ENCODE data around the gene VPS11. TPM values are rescaled to one million over a fixed set of nuclear protein-coding genes. Genes with fewer than 3 reads are reported as not detected.
"Not testable (repeated sequence)": the region's sequence is repeated elsewhere in the genome, so short reads cannot be mapped to it uniquely, and the experiment has no call there.

The VPS11 gene
- total RNA-seq, 4 donors from 2014 or later: 16.5 to 25.9 (median 20.3) TPM

- intact Hi-C loops (cut with DNase I; ENCODE audit: low total_unique reads): loop anchor here (1.0 to 2.0 kb wide), 5 partner anchors 10 to 64 kb away; partner anchors contain the start of genes HINFP and VPS11
- in situ Hi-C loops (cut with MboI; ENCODE audit: low sequenced_read_pairs in 4 of 4): no loop called here
- DNase-seq (peak; percentile 97), ATAC-seq (peak; percentile 92 to 93)
- H3K27me3 ChIP-seq: no peaks in the 10 kb centered on the region
- TF ChIP-seq POLR2A (IDR thresholded peaks at IDR 0.05) (peak; percentile 94 to 95), CTCF (IDR thresholded peaks at IDR 0.05 in 4 of 5, conservative IDR thresholded peaks at IDR 0.05 in 1 of 5) (peak in 2 of 5 experiments; percentile 19 to 36)
- no peaks in the 10 kb centered on the region for H3K9me3 ChIP-seq
- H3K4me1 ChIP-seq: peaks cover 13 to 16% of the 10 kb centered on the region in 2 donors
- peak within 1 kb of the TSS; percentile 73 to 92 (median 80) for H3K4me3 ChIP-seq
- peak within 1 kb of the TSS; percentile 83 to 95 (median 88) for H3K27ac ChIP-seq
- peaks cover 0 to 32% of the 10 kb centered on the region in 2 donors for H3K36me3 ChIP-seq
Measured at GRCh38 chr11:119057000-119057769, 10.4 kb upstream of the VPS11 start, which contains the start of gene HYOU1. Gene HYOU1 (minus strand): TSS chr11:119057205. CDS start chr11:119056160, 1,045 bp downstream.

GRCh38 chr11:119059128-119059527 lies 8.5 kb upstream of the VPS11 start:
- ATAC-seq; intact Hi-C loops (cut with DNase I; ENCODE audit: low total_unique reads); in situ Hi-C loops (cut with MboI; ENCODE audit: low sequenced_read_pairs in 4 of 4): not testable (repeated sequence)

GRCh38 chr11:119061256-119061655 lies 6.4 kb upstream of the VPS11 start:
- H3K27ac ChIP-seq: no peak overlapping the region
- TF ChIP-seq POLR2A (IDR thresholded peaks at IDR 0.05) (no peak), CTCF (IDR thresholded peaks at IDR 0.05 in 4 of 5, conservative IDR thresholded peaks at IDR 0.05 in 1 of 5) (no peak)
- in situ Hi-C loops (cut with MboI; ENCODE audit: low sequenced_read_pairs in 4 of 4) (no loop called here), intact Hi-C loops (cut with DNase I; ENCODE audit: low total_unique reads) (loop anchor here (10.0 kb wide), 1 partner anchor 144 kb away; the partner anchor contains the start of gene CBL)
- no peak for DNase-seq
- no peaks in the 10 kb centered on the region for H3K27me3 ChIP-seq
- H3K9me3 ChIP-seq: no peaks in the 10 kb centered on the region
- H3K36me3 ChIP-seq: peaks cover 0 to 5% of the 10 kb centered on the region in 2 donors
- peaks cover 12 to 20% of the 10 kb centered on the region in 2 donors for H3K4me1 ChIP-seq
- no peak for ATAC-seq
- H3K4me3 ChIP-seq: no peak overlapping the region

More at GRCh38 chr11:119059128-119059527, 8.5 kb upstream of the VPS11 start:
- Histone ChIP-seq H3K4me1 (peaks cover 13 to 24% of the 10 kb centered on the region in 2 donors), H3K36me3 (peaks cover 0 to 13% of the 10 kb centered on the region in 2 donors)
- not testable (repeated sequence) for DNase-seq, H3K4me3 ChIP-seq, H3K27ac ChIP-seq, H3K27me3 ChIP-seq, H3K9me3 ChIP-seq

DNA sequence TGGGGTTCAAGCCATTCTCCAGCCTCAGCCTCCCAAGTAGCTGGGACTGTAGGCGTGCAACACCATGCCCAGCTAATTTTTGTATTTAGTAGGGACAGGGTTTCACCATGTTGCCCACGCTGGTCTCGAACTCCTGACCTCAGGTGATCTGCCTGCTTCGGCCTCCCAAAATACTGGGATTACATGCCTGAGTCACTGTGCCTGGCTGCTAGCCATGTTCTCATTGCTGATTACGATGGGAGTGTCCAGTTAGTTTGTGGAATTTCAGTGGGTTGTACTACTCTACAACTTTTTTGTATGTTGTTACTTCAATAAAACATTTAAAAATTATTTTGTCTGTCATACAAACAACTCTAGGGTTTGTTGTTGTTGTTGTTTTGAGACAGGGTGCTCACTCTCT lies 4.8 kb upstream of the VPS11 start:
- no peak for DNase-seq
- Histone ChIP-seq H3K4me1 (peaks cover 18 to 26% of the 10 kb centered on the region in 2 donors), H3K4me3 (no peak overlapping the region), H3K27ac (peak overlapping the region in 2 of 4 donors; percentile 3 to 26), H3K27me3 (no peaks in the 10 kb centered on the region), H3K9me3 (no peaks in the 10 kb centered on the region), H3K36me3 (peaks cover 0 to 5% of the 10 kb centered on the region in 2 donors)
- in situ Hi-C loops (cut with MboI; ENCODE audit: low sequenced_read_pairs in 4 of 4): no loop called here
- TF ChIP-seq POLR2A (IDR thresholded peaks at IDR 0.05) (no peak), CTCF (IDR thresholded peaks at IDR 0.05 in 4 of 5, conservative IDR thresholded peaks at IDR 0.05 in 1 of 5) (no peak)
- ATAC-seq: no peak
- intact Hi-C loops (cut with DNase I; ENCODE audit: low total_unique reads): loop anchor here (10.0 kb wide), 1 partner anchor 142 kb away; the partner anchor contains the start of gene CBL

DNA sequence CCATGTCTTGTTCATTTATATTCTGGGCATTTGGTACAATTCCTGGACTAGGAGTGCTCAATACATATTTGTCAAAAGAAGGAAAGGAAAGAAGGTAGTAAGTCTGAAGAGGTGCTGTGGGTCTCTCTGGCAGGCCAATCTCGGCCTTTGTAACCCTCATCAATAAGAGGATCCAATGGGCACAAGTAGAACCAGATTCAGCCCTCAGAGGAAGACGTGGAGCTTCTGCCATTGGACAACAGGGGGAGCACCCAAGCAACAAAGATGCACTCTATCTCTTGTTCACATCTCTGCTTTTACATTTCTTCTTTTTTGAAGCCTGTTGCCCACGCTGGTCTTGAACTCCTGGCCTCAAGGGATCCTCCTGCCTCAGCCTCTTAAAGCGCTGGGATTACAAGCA lies 2.2 kb upstream of the VPS11 start:
- peaks cover 25 to 32% of the 10 kb centered on the region in 2 donors for H3K4me1 ChIP-seq
- in situ Hi-C loops (cut with MboI; ENCODE audit: low sequenced_read_pairs in 4 of 4) (no loop called here), intact Hi-C loops (cut with DNase I; ENCODE audit: low total_unique reads) (loop anchor here (10.0 kb wide), 1 partner anchor 139 kb away; the partner anchor contains the start of gene CBL)
- H3K27ac ChIP-seq: no peak overlapping the region
- no peak for TF ChIP-seq CTCF (IDR thresholded peaks at IDR 0.05 in 4 of 5, conservative IDR thresholded peaks at IDR 0.05 in 1 of 5)
- TF ChIP-seq POLR2A (IDR thresholded peaks at IDR 0.05): no peak
- no peak for DNase-seq
- no peak for ATAC-seq
- peaks cover 0 to 10% of the 10 kb centered on the region in 2 donors for H3K36me3 ChIP-seq
- H3K27me3 ChIP-seq: no peaks in the 10 kb centered on the region
- no peak overlapping the region for H3K4me3 ChIP-seq
- no peaks in the 10 kb centered on the region for H3K9me3 ChIP-seq
